Pancreas (tissue), 10 donors: ENCODE data around the gene LELP1. TPM values are rescaled to one million over a fixed set of nuclear protein-coding genes. Genes with fewer than 3 reads are reported as not detected.

ENCODE experiments used
- ATAC-seq, 4 donors: fragments of 200-7000 bp; cut with Tn5 transposase; one replicate each; pipeline versions ENCODE4 v1.8.0 to v1.9.1; 2020; ENCODE audit warnings: mild to moderate bottlenecking in 4 of 4, moderate library complexity in 4 of 4
- DNase-seq, 6 donors: peaks; one replicate each; pipeline ENCODE4 v3.0.0-alpha.2; 2020
- FAIRE-seq: peaks from 2 replicates; lab custom pipeline; 2012; peaks lifted over from hg19 to GRCh38; lab: Jason Lieb, UNC
- H3K27ac ChIP-seq, 4 donors: fragments of 200-600 bp; sonication (generic); 1 replicate in 3 of 4; 2 replicates in 1 of 4; pipeline versions ENCODE4 v1.5.0 to v1.8.0; 2020
- H3K27me3 ChIP-seq, 4 donors: fragments of 200-600 bp; one replicate each; pipeline ENCODE4 v1.8.0; 2021
- H3K36me3 ChIP-seq, 3 donors: fragments of 200-600 bp; sonication (generic) in 1 of 3; one replicate each; pipeline versions ENCODE4 v1.5.0 to v1.8.0; 2020 to 2021
- H3K4me1 ChIP-seq, 3 donors: fragments of 200-600 bp; one replicate each; pipeline ENCODE4 v1.8.0; 2021
- H3K4me3 ChIP-seq, 4 donors: fragments of 200-600 bp; sonication (generic) in 2 of 4; one replicate each; pipeline versions ENCODE4 v1.5.0 to v1.8.0; 2020 to 2021
- H3K9me3 ChIP-seq, 4 donors: fragments of 200-600 bp; one replicate each; pipeline ENCODE4 v1.8.0; 2021
- CTCF ChIP-seq, 4 donors: fragments of 200-600 bp; sonication (generic) in 3 of 4; IDR thresholded peaks; one replicate each; pipeline versions ENCODE4 v1.5.0 to v1.8.0; 2021; ENCODE audit warnings: antibody characterized with exemption in 4 of 4
- WGBS, 2 donors: extraction: QIAGEN DNeasy Blood & Tissue Kit; methylation state at CpG; one replicate each; pipeline ENCODE4 v1.1.7; 2013; 5-methylcytosine and 5-hydroxymethylcytosine counted together
- intact Hi-C, 3 donors: fragments of 100-400 bp; cut with DNase I; formaldehyde crosslinking; loops; one replicate each; pipeline versions ENCODE4 v1.11.1 to v1.14.2; 2022
- polyA plus RNA-seq, 2 donors: library from polyadenylated mRNA; stranded (reverse); fragments of 200-250 nt; gene quantifications; one replicate each; pipeline ENCODE4 v1.2.3, GENCODE V29; 2013
- total RNA-seq, 6 donors: library from RNA; stranded (reverse); fragmentation: NEBNext Ultra II Directional in 4 of 6; extraction: Animal tissue kit (Norgen Biotek cat#: 25700) in 4 of 6; gene quantifications; one replicate each; pipeline versions ENCODE4 v1.2.1 to v1.2.4, GENCODE V29; 2021 to 2023
- donor health status: healthy with polysubstance abuse.
- donor health status: DM: no; HTN: no; CAD: no; lungs with moderate emphysema.
- donor health status: DM: no; HTN: no; CAD: no.
- donor health status: control.
- donor health status: control.
- donor health status: Bipolar disorder and iron deficiency.
- donor health status: DM: yes; HTN: yes; CAD: no.
- donor health status: DM: no; HTN: no; CAD: no.
- donor health status: DM: no; HTN: no; CAD: no.
- donor health status: DM: yes; HTN: yes; CAD: no.

The LELP1 gene
- total and polyA plus RNA-seq, 8 donors, result not detected

DNA sequence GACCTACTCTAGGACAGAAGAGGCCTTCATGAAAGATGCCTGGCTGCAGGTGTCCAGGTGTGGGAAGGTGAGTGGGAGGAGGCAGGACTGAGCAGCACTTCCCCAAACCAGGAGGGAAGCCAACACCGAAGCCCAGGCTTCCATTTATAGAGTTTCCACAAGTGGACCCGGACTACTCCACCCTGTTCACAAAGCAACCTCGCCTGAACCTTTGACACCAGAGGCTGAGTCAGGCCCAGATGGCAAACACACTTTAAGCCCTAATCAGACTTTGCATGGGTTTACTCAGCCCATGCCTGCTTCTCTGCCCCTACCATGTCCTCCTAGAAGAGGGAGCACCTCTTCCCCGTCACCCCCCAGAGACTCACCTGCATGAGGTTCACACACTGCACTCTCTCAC lies 28.1 kb downstream of the LELP1 start:
- 80 to 81% methylated on average over 4 of the region's 4 CpGs for WGBS, 2 donors
- Histone ChIP-seq H3K9me3 (no peaks in the 10 kb centered on the region), H3K36me3 (no peaks in the 10 kb centered on the region), H3K4me3 (no peak overlapping the region), H3K4me1 (no peaks in the 10 kb centered on the region), H3K27ac (no peak overlapping the region), H3K27me3 (peaks cover 0 to 4% (median 0%) of the 10 kb centered on the region in 4 donors)
- intact Hi-C loops, result no loop called here
- no peak for FAIRE-seq
- peak in 1 of 4 donors; percentile 46 for ATAC-seq
- TF ChIP-seq CTCF (IDR thresholded peaks at IDR 0.05), result no peak
- DNase-seq, result no peak

DNA sequence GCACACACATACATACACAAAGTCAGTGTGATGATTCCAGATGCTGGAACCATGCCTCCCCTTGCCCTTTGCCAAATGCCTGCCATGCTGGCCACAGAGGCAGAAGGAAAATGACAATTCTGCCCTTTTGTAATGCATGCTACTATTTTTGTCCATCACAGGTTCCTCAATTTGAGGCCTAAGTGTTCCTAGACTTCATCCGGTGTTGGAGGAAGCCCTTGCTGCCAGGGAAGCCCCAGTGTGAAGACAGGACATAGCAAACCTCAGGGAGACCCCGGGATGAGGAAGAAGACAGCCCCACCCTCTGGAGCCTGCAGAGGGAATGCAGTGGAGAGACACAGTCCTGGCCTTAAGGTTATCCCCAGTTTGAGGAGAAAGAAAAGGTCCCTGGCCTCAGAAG lies 28.6 kb downstream of the LELP1 start:
- no peak for ATAC-seq

GRCh38 chr1:153232553-153232952 lies 29.3 kb downstream of the LELP1 start:
- 58 to 68% methylated on average over 3 of the region's 3 CpGs for WGBS, 2 donors
- no peak for TF ChIP-seq CTCF (IDR thresholded peaks at IDR 0.05)

More for the DNA sequence above, 28.6 kb downstream of the LELP1 start:
- Histone ChIP-seq H3K27me3 (peaks cover 0 to 4% (median 0%) of the 10 kb centered on the region in 4 donors), H3K4me3 (no peak overlapping the region), H3K4me1 (no peaks in the 10 kb centered on the region), H3K27ac (no peak overlapping the region), H3K9me3 (no peaks in the 10 kb centered on the region), H3K36me3 (no peaks in the 10 kb centered on the region)
- intact Hi-C loops, result no loop called here
- TF ChIP-seq CTCF (IDR thresholded peaks at IDR 0.05), result no peak
- DNase-seq (no peak), FAIRE-seq (no peak)
- WGBS, 2 donors, result 55 to 65% methylated on average over 2 of the region's 2 CpGs

DNA sequence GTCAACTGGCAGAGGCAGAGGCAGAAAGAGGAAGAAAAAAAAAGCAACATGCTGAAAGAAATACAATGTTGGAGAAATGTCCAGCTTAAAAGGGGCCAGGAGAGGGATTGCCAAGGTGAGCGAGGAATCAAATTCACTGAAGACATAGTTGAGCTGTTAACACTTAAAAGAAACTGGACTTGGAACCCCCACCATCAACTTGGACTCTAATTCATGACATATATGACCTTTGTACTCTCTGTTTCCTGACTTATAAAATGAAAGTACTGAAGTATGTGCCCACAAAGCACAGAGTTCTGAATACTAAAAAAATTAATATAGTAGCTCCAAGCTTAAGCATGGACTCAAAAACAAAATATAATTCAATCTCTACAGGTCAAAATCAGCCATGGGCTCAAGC lies 30.2 kb downstream of the LELP1 start:
- no peaks in the 10 kb centered on the region for H3K27me3 ChIP-seq
- no peaks in the 10 kb centered on the region for H3K4me1 ChIP-seq
- 85% methylated on average over 1 of the region's 1 CpG for WGBS, 2 donors
- DNase-seq (no peak), ATAC-seq (no peak), FAIRE-seq (no peak)
- no peaks in the 10 kb centered on the region for H3K9me3 ChIP-seq
- intact Hi-C loops, result no loop called here
- H3K27ac ChIP-seq, result no peak overlapping the region
- H3K36me3 ChIP-seq, result no peaks in the 10 kb centered on the region
- TF ChIP-seq CTCF (IDR thresholded peaks at IDR 0.05), result no peak
- H3K4me3 ChIP-seq, result no peak overlapping the region

More at GRCh38 chr1:153232553-153232952, 29.3 kb downstream of the LELP1 start:
- no peaks in the 10 kb centered on the region for H3K9me3 ChIP-seq
- ATAC-seq, result no peak
- no peak for DNase-seq
- no peak for FAIRE-seq
- intact Hi-C loops, result no loop called here
- no peak overlapping the region for H3K4me3 ChIP-seq
- H3K27ac ChIP-seq, result no peak overlapping the region
- H3K36me3 ChIP-seq, result no peaks in the 10 kb centered on the region
- no peaks in the 10 kb centered on the region for H3K4me1 ChIP-seq
- H3K27me3 ChIP-seq, result peaks cover 0 to under 1% (median 0%) of the 10 kb centered on the region in 4 donors

DNA sequence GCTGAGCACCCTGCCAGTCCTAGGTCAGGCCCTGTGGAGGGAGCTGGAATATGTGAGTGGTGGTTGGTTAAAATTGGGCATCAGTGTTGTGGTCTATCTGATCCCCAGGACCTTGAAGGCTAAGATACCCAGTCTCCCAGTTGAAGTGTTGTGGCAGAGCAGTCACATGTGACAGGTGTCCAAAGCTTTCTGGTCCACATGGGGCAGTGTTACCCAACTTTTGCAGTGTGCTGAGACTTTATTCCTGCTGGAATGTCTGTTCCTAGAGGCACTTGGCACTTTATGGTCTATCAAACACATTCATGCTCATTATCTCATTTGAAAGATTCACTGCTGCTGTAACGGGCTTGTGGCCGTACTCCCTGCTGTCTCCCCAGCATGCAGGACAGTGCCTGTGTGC lies 35.3 kb downstream of the LELP1 start:
- no peak overlapping the region for H3K4me3 ChIP-seq
- H3K27me3 ChIP-seq, result no peaks in the 10 kb centered on the region
- no peaks in the 10 kb centered on the region for H3K36me3 ChIP-seq
- FAIRE-seq (no peak), ATAC-seq (no peak), DNase-seq (no peak)
- no peaks in the 10 kb centered on the region for H3K9me3 ChIP-seq
- no peak for TF ChIP-seq CTCF (IDR thresholded peaks at IDR 0.05)
- WGBS, 2 donors, result 52 to 61% methylated on average over 2 of the region's 2 CpGs
- no peak overlapping the region for H3K27ac ChIP-seq
- intact Hi-C loops, result no loop called here
- no peaks in the 10 kb centered on the region for H3K4me1 ChIP-seq
